MM.1S (cell line): Measurements from ENCODE around the gene SALL4.

Experiments used
- CTCF ChIP-seq: fragments of 300-600 bp; sonication (generic); IDR thresholded peaks from 2 replicates; pipeline ENCODE4 v1.5.1; 2016; ENCODE audit warnings: antibody characterized with exemption, low read length, mixed read lengths
- EZH2 ChIP-seq: fragments of 300-600 bp; sonication (generic); optimal IDR thresholded peaks from 2 replicates; pipeline ENCODE3; 2017; ENCODE audit warnings: low read depth, mild to moderate bottlenecking, antibody characterized with exemption, low read length, mixed read lengths
- EZH2phosphoT487 ChIP-seq: fragments of 300-600 bp; sonication (generic); IDR thresholded peaks from 2 replicates; pipeline ENCODE4 v1.6.1; 2018; ENCODE audit warnings: antibody characterized with exemption, low read length

- TF ChIP-seq CTCF (no peak), EZH2phosphoT487 (no peak), EZH2 (no peak)
These were observed 28.2 kb upstream of the SALL4 start for GRCh38 chr20:51830538-51830937.
